HCT116 (cell line): Measurements from ENCODE around the gene CYSLTR1. TPM values are rescaled to one million over a fixed set of nuclear protein-coding genes. Genes with fewer than 3 reads are reported as not detected.
"Not testable (repeated sequence)": the region's sequence is repeated elsewhere in the genome, so short reads cannot be mapped to it uniquely, and the experiment has no call there.

Experiments
- ATAC-seq: fragments of 200-7000 bp; cut with Tn5 transposase; 2 replicates; pipeline ENCODE4 v1.9.1; 2020; ENCODE audit warnings: mild to moderate bottlenecking, moderate library complexity
- BruUV-seq: library from RNA; stranded (reverse); fragments of 400-500 nt; replicated peaks from 2 replicates; lab custom pipeline; 2021; lab: Mats Ljungman, UMichigan
- CTCF ChIA-PET: fragments of 300-600 bp; sonication (Branson Sonifier 250); formaldehyde crosslinking; loops from one replicate; lab custom pipeline; 2021; ENCODE audit warnings: antibody characterized with exemption; lab: Charles Lee
- POLR2A ChIA-PET: fragments of 300-600, 350-600 bp; sonication (Branson Sonifier 250); formaldehyde crosslinking; loops from one replicate; lab custom pipeline; 2021; ENCODE audit warnings: antibody characterized with exemption; lab: Charles Lee
- RAD21 ChIA-PET, 2 experiments: fragments of 300-600 bp; sonication (Branson Sonifier 250); formaldehyde crosslinking; loops; one replicate each; lab custom pipeline; 2023; ENCODE audit warnings: low total read pairs in 2 of 2; ENCODE audit not compliant: uncharacterized antibody in 2 of 2, unreplicated experiment in 2 of 2, low non-redundant PET in 1 of 2; lab: Charles Lee
- DNase-seq: peaks from one replicate; pipeline ENCODE4 v3.0.0-alpha.2; 2010; ENCODE audit warnings: low read depth, low spot score
- H2AFZ ChIP-seq: fragments of 200-600 bp; shearing (Covaris generic), sonication (generic); 2 replicates; pipeline ENCODE4 v1.6.1; 2017; ENCODE audit warnings: low read depth, mixed run types, mixed read lengths, antibody characterized with exemption, low read length; ENCODE audit not compliant: poor library complexity, severe bottlenecking
- H3K27ac ChIP-seq: 2 replicates; pipeline ENCODE4 v1.5.1; 2012; ENCODE audit warnings: low read depth, low read length
- H3K27me3 ChIP-seq: fragments of 200-600 bp; sonication (generic); 2 replicates; pipeline ENCODE4 v1.6.1; 2016; ENCODE audit warnings: mixed run types, low read length, mixed read lengths; ENCODE audit not compliant: insufficient read depth
- H3K36me3 ChIP-seq, 2 experiments: fragments of 200-500 bp in 1 of 2; fragments of 200-600 bp in 1 of 2; sonication (Bioruptor generic) in 1 of 2; sonication (generic) in 1 of 2; 2 replicates each; pipeline versions ENCODE4 v1.5.1 to v1.6.1; 2014 to 2016; ENCODE audit warnings: low read length in 2 of 2, inconsistent platforms in 1 of 2, mixed read lengths in 1 of 2, mixed run types in 1 of 2; ENCODE audit not compliant: insufficient read depth in 2 of 2, control insufficient read depth in 1 of 2
- H3K4me1 ChIP-seq, 2 experiments: fragments of 200-600 bp in 1 of 2; sonication (generic) in 1 of 2; 2 replicates each; pipeline versions ENCODE4 v1.5.1 to v1.6.1; 2012 to 2017; ENCODE audit warnings: low read length in 2 of 2, inconsistent platforms in 1 of 2, mild to moderate bottlenecking in 1 of 2, mixed read lengths in 1 of 2, mixed run types in 1 of 2, moderate library complexity in 1 of 2; ENCODE audit not compliant: insufficient read depth in 2 of 2, control insufficient read depth in 1 of 2
- H3K4me2 ChIP-seq: fragments of 200-600 bp; sonication (generic); 2 replicates; pipeline ENCODE4 v1.6.1; 2017; ENCODE audit warnings: mixed run types, low read length, mixed read lengths
- H3K4me3 ChIP-seq, 2 experiments: fragments of 200-600 bp in 1 of 2; sonication (generic) in 1 of 2; replicated peaks in 1 of 2; 2 replicates each; pipeline ENCODE4 v1.5.1; 2011 to 2016; ENCODE audit warnings: low read length in 2 of 2, control low read depth in 1 of 2, low read depth in 1 of 2, mild to moderate bottlenecking in 1 of 2, mixed read lengths in 1 of 2, mixed run types in 1 of 2
- H3K79me2 ChIP-seq: fragments of 200-600 bp; sonication (generic); 2 replicates; pipeline ENCODE4 v1.6.1; 2017; ENCODE audit warnings: mild to moderate bottlenecking, mixed run types, low read length, moderate library complexity, mixed read lengths; ENCODE audit not compliant: insufficient read depth
- H3K9ac ChIP-seq: fragments of 200-600 bp; sonication (generic); 2 replicates; pipeline ENCODE4 v1.6.1; 2016; ENCODE audit warnings: low read length, mixed read lengths
- H3K9me2 ChIP-seq: fragments of 200-600 bp; sonication (generic), shearing (Covaris generic); 2 replicates; pipeline ENCODE4 v1.6.1; 2017; ENCODE audit warnings: mixed run types, mild to moderate bottlenecking, moderate library complexity; ENCODE audit not compliant: insufficient read depth
- H3K9me3 ChIP-seq, 2 experiments: fragments of 200-500 bp in 1 of 2; fragments of 200-600 bp in 1 of 2; sonication (Bioruptor generic) in 1 of 2; sonication (generic) in 1 of 2; 2 replicates each; pipeline ENCODE4 v1.6.1; 2014 to 2017; ENCODE audit warnings: low read length in 2 of 2, mixed read lengths in 2 of 2, inconsistent platforms in 1 of 2, low read depth in 1 of 2, mild to moderate bottlenecking in 1 of 2, mixed run types in 1 of 2, moderate library complexity in 1 of 2; ENCODE audit not compliant: control insufficient read depth in 1 of 2, insufficient read depth in 1 of 2
- H4K20me1 ChIP-seq: fragments of 200-600 bp; sonication (generic), shearing (Covaris generic); 2 replicates; pipeline ENCODE4 v1.6.1; 2017; ENCODE audit warnings: mixed run types, mild to moderate bottlenecking, moderate library complexity; ENCODE audit not compliant: insufficient read depth
- CBX3 ChIP-seq: IDR thresholded peaks from 2 replicates; pipeline ENCODE4 v1.6.1; 2012; ENCODE audit warnings: low read depth
- CEBPB ChIP-seq: IDR thresholded peaks from 2 replicates; pipeline ENCODE4 v1.6.1; 2012; ENCODE audit warnings: low read depth
- ELF1 ChIP-seq: IDR thresholded peaks from 2 replicates; pipeline ENCODE4 v1.6.1; 2012; ENCODE audit warnings: low read depth, borderline replicate concordance
- FOSL1 ChIP-seq: IDR thresholded peaks from 2 replicates; pipeline ENCODE4 v1.6.1; 2012; ENCODE audit warnings: low read depth
- JUND ChIP-seq: IDR thresholded peaks from 2 replicates; pipeline ENCODE4 v1.6.1; 2012
- MAX ChIP-seq: IDR thresholded peaks from 2 replicates; pipeline ENCODE4 v1.6.1; 2012
- POLR2A ChIP-seq: IDR thresholded peaks from 2 replicates; pipeline ENCODE4 v1.7.0; 2011; ENCODE audit warnings: borderline replicate concordance; ENCODE audit not compliant: insufficient read depth, insufficient read length; ENCODE audit errors: extremely low read depth
- SIN3A ChIP-seq: IDR thresholded peaks from 2 replicates; pipeline ENCODE4 v1.6.1; 2012; ENCODE audit warnings: low read depth
- SP1 ChIP-seq: IDR thresholded peaks from 2 replicates; pipeline ENCODE4 v1.6.1; 2012; ENCODE audit warnings: low read depth
- SRF ChIP-seq: IDR thresholded peaks from 2 replicates; pipeline ENCODE4 v1.6.1; 2012; ENCODE audit warnings: low read depth
- TCF7L2 ChIP-seq: IDR thresholded peaks from 2 replicates; pipeline ENCODE4 v1.7.0; 2011; ENCODE audit warnings: borderline replicate concordance, inconsistent platforms; ENCODE audit not compliant: insufficient read depth, insufficient read length; ENCODE audit errors: extremely low read depth
- YY1 ChIP-seq: IDR thresholded peaks from 2 replicates; pipeline ENCODE4 v1.6.1; 2011; ENCODE audit warnings: low read length, low read depth, moderate library complexity, mild to moderate bottlenecking; ENCODE audit not compliant: insufficient replicate concordance; ENCODE audit errors: extremely low read depth
- ZNF274 ChIP-seq: fragments of 200-500 bp; sonication (Bioruptor generic); IDR thresholded peaks from 2 replicates; pipeline ENCODE4 v1.6.1; 2014; ENCODE audit warnings: mild to moderate bottlenecking, low read depth, low read length, inconsistent platforms
- intact Hi-C: fragments of 100-400 bp; cut with micrococcal nuclease; formaldehyde crosslinking; loops from 2 replicates; pipeline ENCODE4 v1.10.0; 2022
- total RNA-seq: library from RNA; stranded (reverse); gene quantifications from one replicate; pipeline ENCODE4 v1.2.1, GENCODE V29; 2021; ENCODE audit not compliant: unreplicated experiment
- TF ChIP-seq, protein P1 (sequence below): IDR thresholded peaks from 2 replicates; pipeline ENCODE4 v1.6.1; 2012
- TF ChIP-seq, protein P2 (sequence below), 3 experiments: fragments of 200-600 bp in 1 of 3; sonication (generic) in 1 of 3; IDR thresholded peaks in 2 of 3; conservative IDR thresholded peaks in 1 of 3; 2 replicates each; pipeline ENCODE4 v1.5.1; 2012 to 2017; ENCODE audit warnings: low read depth in 2 of 3, low read length in 2 of 3, antibody characterized with exemption in 1 of 3, borderline replicate concordance in 1 of 3, control low read depth in 1 of 3, mild to moderate bottlenecking in 1 of 3, mixed read lengths in 1 of 3, mixed run types in 1 of 3, moderate library complexity in 1 of 3; ENCODE audit not compliant: insufficient read depth in 1 of 3
- TF ChIP-seq, protein P3 (sequence below): IDR thresholded peaks from 2 replicates; pipeline ENCODE4 v1.6.1; 2011; ENCODE audit warnings: mild to moderate bottlenecking, low read length, moderate library complexity; ENCODE audit not compliant: insufficient replicate concordance; ENCODE audit errors: extremely low read depth

CYSLTR1 gene
- total RNA-seq, 1 experiment from 2014 or later = not detected

DNA sequence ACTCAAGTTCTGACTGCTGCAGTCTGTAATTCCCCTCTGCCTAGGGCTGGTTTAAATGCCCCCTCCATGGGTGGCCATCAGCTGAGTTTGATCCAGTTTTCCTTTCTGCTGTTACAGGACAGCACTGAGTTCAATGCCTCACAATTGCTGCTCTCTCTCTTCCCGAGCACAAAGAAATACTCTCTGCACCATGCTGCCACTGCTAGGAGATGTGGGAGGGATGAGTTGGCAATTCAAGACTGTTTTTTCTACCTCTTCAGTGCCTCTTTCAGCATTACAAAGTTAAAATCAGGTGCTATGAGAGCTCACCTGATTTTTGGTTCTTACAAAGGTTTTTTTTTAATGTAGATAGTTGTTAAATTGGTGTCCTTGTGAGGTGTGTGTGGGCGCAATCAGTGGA lies 24.3 kb downstream of the CYSLTR1 start (continued):
- TF ChIP-seq SP1 (no peak), ZNF274 (no peak), POLR2A (no peak), SRF (no peak), ELF1 (no peak), FOSL1 (no peak), CEBPB (no peak), CBX3 (no peak)
- TF ChIP-seq, protein P1, sequence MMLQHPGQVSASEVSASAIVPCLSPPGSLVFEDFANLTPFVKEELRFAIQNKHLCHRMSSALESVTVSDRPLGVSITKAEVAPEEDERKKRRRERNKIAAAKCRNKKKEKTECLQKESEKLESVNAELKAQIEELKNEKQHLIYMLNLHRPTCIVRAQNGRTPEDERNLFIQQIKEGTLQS = no peak
- TF ChIP-seq, all 23 proteins: peak for 0

DNA sequence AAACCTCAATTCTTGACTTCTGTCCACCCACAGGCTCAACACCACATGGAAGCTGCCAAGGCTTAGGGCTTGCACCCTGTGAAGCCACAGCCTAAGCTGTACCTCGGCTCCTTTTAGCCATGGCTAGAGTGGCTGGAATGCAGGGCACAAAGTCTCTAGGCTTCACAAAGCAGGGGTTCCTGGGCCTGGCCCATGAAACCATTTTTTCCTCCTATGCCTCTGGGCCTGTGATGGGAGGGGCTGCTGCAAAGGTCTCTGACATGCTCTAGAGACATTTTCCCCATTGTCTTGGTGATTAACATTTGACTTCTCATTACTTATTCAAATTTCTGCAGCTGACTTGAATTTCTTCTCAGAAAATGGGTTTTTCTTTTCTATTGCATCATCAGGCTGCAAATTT lies 26.5 kb downstream of the CYSLTR1 start:
- not testable (repeated sequence) for ATAC-seq

GRCh38 chrX:78283511-78283910 lies 43.9 kb downstream of the CYSLTR1 start:
- intact Hi-C loops = no loop called here
- RAD21 ChIA-PET = no interaction called here
- DNase-seq (no peak), ATAC-seq (no peak)
- Histone ChIP-seq H3K4me3 (no peak overlapping the region), H3K4me1 (no peaks in the 10 kb centered on the region), H3K27ac (no peak overlapping the region), H4K20me1 (no peaks in the 10 kb centered on the region), H3K79me2 (no peaks in the 10 kb centered on the region), H3K27me3 (no peaks in the 10 kb centered on the region), H3K4me2 (no peak overlapping the region), H3K9me2 (no peaks in the 10 kb centered on the region), H3K36me3 (no peaks in the 10 kb centered on the region), H2AFZ (no peak overlapping the region), H3K9ac (no peak overlapping the region), H3K9me3 (no peaks in the 10 kb centered on the region)
- BruUV-seq = no TSS peak
- POLR2A ChIA-PET = no interaction called here
- CTCF ChIA-PET = no interaction called here
- TF ChIP-seq POLR2A (no peak), YY1 (no peak), JUND (no peak), MAX (no peak), SIN3A (no peak), TCF7L2 (no peak), FOSL1 (no peak), CBX3 (no peak)
- TF ChIP-seq, protein P2, sequence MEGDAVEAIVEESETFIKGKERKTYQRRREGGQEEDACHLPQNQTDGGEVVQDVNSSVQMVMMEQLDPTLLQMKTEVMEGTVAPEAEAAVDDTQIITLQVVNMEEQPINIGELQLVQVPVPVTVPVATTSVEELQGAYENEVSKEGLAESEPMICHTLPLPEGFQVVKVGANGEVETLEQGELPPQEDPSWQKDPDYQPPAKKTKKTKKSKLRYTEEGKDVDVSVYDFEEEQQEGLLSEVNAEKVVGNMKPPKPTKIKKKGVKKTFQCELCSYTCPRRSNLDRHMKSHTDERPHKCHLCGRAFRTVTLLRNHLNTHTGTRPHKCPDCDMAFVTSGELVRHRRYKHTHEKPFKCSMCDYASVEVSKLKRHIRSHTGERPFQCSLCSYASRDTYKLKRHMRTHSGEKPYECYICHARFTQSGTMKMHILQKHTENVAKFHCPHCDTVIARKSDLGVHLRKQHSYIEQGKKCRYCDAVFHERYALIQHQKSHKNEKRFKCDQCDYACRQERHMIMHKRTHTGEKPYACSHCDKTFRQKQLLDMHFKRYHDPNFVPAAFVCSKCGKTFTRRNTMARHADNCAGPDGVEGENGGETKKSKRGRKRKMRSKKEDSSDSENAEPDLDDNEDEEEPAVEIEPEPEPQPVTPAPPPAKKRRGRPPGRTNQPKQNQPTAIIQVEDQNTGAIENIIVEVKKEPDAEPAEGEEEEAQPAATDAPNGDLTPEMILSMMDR (IDR thresholded peaks at IDR 0.05 in 2 of 3, conservative IDR thresholded peaks at IDR 0.05 in 1 of 3; ENCODE audit: borderline replicate concordance in 1 of 3, insufficient read depth in 1 of 3, low read depth in 2 of 3, low read length in 2 of 3) = no peak
- TF ChIP-seq, protein P3, sequence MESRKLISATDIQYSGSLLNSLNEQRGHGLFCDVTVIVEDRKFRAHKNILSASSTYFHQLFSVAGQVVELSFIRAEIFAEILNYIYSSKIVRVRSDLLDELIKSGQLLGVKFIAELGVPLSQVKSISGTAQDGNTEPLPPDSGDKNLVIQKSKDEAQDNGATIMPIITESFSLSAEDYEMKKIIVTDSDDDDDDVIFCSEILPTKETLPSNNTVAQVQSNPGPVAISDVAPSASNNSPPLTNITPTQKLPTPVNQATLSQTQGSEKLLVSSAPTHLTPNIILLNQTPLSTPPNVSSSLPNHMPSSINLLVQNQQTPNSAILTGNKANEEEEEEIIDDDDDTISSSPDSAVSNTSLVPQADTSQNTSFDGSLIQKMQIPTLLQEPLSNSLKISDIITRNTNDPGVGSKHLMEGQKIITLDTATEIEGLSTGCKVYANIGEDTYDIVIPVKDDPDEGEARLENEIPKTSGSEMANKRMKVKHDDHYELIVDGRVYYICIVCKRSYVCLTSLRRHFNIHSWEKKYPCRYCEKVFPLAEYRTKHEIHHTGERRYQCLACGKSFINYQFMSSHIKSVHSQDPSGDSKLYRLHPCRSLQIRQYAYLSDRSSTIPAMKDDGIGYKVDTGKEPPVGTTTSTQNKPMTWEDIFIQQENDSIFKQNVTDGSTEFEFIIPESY = no peak

More for the DNA sequence above, 26.5 kb downstream of the CYSLTR1 start:
- H3K27me3 ChIP-seq, CTCF ChIA-PET, H3K9me3 ChIP-seq, H4K20me1 ChIP-seq, POLR2A ChIA-PET, DNase-seq, H3K36me3 ChIP-seq, H2AFZ ChIP-seq, RAD21 ChIA-PET, H3K9me2 ChIP-seq, intact Hi-C loops, H3K9ac ChIP-seq, H3K27ac ChIP-seq, H3K4me1 ChIP-seq, H3K4me2 ChIP-seq, BruUV-seq, H3K4me3 ChIP-seq, H3K79me2 ChIP-seq: not testable (repeated sequence)
